Memory B cell (primary cell): ENCODE measurements around the gene PTGER1.
"Not testable (repeated sequence)": the region's sequence is repeated elsewhere in the genome, so short reads cannot be mapped to it uniquely, and the experiment has no call there.

ENCODE experiments used
- ATAC-seq: fragments of 150-1000 bp; cut with Tn5 transposase; 2 replicates; pipeline ENCODE4 v1.10.0; 2021; ENCODE audit warnings: low read depth, mild to moderate bottlenecking, moderate library complexity
- DNase-seq, 2 donors: peaks; one replicate each; pipeline ENCODE4 v3.0.0; 2022; ENCODE audit warnings: low spot score in 2 of 2
- H3K27ac Mint-ChIP-seq: one replicate; pipeline ENCODE4 v1.8.0; 2022; ENCODE audit warnings: mild to moderate bottlenecking, moderate library complexity, mixed read lengths
- H3K27me3 Mint-ChIP-seq: one replicate; pipeline ENCODE4 v1.8.0; 2022; ENCODE audit warnings: mixed read lengths
- H3K36me3 Mint-ChIP-seq: one replicate; pipeline ENCODE4 v1.8.0; 2022; ENCODE audit warnings: mild to moderate bottlenecking, mixed read lengths
- H3K4me1 Mint-ChIP-seq: one replicate; pipeline ENCODE4 v1.8.0; 2022; ENCODE audit warnings: mixed read lengths
- H3K4me3 Mint-ChIP-seq: one replicate; pipeline ENCODE4 v1.8.0; 2022; ENCODE audit warnings: mild to moderate bottlenecking, moderate library complexity, mixed read lengths
- H3K9me3 Mint-ChIP-seq: one replicate; pipeline ENCODE4 v1.8.0; 2022; ENCODE audit warnings: mixed read lengths

PTGER1 gene

GRCh38 chr19:14510311-14511228, 35.4 kb upstream of the PTGER1 start:
- H3K4me1 Mint-ChIP-seq = peaks cover 12% of the 10 kb centered on the region
- H3K27ac Mint-ChIP-seq = no peak overlapping the region
- ATAC-seq = no peak

GRCh38 chr19:14507704-14508542, 32.8 kb upstream of the PTGER1 start:
- Mint-ChIP-seq H3K9me3 (no peaks in the 10 kb centered on the region), H3K27me3 (peaks cover 11% of the 10 kb centered on the region), H3K36me3 (no peaks in the 10 kb centered on the region), H3K27ac (no peak overlapping the region), H3K4me3 (no peak overlapping the region), H3K4me1 (peaks cover 11% of the 10 kb centered on the region)
- DNase-seq (no peak), ATAC-seq (no peak)

More at GRCh38 chr19:14510311-14511228, 35.4 kb upstream of the PTGER1 start:
- no peak for DNase-seq
- H3K27me3 Mint-ChIP-seq = no peaks in the 10 kb centered on the region
- H3K9me3 Mint-ChIP-seq = no peaks in the 10 kb centered on the region
- no peak overlapping the region for H3K4me3 Mint-ChIP-seq
- peaks cover 8% of the 10 kb centered on the region for H3K36me3 Mint-ChIP-seq

GRCh38 chr19:14505488-14506239, 30.5 kb upstream of the PTGER1 start:
- DNase-seq = peak; percentile 52 to 55
- no peak overlapping the region for H3K4me3 Mint-ChIP-seq
- peaks cover 11% of the 10 kb centered on the region for H3K27me3 Mint-ChIP-seq
- H3K4me1 Mint-ChIP-seq = peaks cover 11% of the 10 kb centered on the region
- no peaks in the 10 kb centered on the region for H3K36me3 Mint-ChIP-seq
- ATAC-seq = peak; percentile 82
- H3K27ac Mint-ChIP-seq = no peak overlapping the region
- no peaks in the 10 kb centered on the region for H3K9me3 Mint-ChIP-seq

DNA sequence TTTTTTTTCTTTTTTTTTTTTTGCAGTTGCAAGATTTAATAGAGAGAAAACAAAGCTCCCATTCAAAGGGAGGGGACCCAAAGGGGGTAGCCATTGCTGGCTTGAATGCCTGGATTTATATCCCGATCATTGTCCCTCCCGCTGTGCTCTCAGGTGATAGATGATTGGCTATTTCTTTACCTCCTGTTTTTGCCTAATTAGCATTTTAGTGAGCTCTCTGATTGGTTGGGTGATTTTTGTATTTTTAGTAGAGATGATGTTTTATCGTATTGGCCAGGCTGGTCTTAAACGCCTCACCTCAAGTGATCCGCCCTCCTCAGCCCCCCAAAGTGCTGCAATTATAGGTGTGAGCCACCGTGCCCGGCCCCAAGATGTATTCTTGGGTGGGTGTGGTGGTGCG, 29.4 kb upstream of the PTGER1 start:
- H3K4me1 Mint-ChIP-seq = peaks cover 11% of the 10 kb centered on the region
- H3K27ac Mint-ChIP-seq, H3K4me3 Mint-ChIP-seq, ATAC-seq, H3K36me3 Mint-ChIP-seq, H3K9me3 Mint-ChIP-seq, DNase-seq: not testable (repeated sequence)
- peaks cover 11% of the 10 kb centered on the region for H3K27me3 Mint-ChIP-seq

DNA sequence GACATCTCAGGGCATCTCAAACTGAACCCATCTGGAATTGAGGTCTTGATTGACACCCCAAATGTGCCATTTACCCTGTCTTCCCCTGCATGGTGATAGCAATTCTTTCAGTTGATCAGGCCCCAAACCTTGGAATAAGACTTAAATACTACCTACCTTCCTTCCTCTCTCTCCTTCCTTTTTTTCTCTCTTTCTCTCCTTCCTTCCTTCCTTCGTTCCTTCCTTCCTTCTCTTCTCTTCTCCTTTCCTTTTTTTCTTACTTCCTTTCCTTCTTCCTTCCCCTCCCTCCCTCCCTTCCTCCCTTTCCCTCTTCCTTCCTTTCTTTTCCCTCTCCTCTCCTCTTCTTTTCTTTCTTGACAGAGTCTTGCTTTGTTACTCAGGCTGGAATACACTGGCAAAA, 28.1 kb upstream of the PTGER1 start:
- Mint-ChIP-seq H3K9me3 (no peaks in the 10 kb centered on the region), H3K4me3 (no peak overlapping the region), H3K27ac (no peak overlapping the region), H3K36me3 (no peaks in the 10 kb centered on the region), H3K4me1 (peaks cover 11% of the 10 kb centered on the region), H3K27me3 (peaks cover 11% of the 10 kb centered on the region)
- no peak for DNase-seq
- no peak for ATAC-seq

- H3K36me3 Mint-ChIP-seq = no peaks in the 10 kb centered on the region
- peaks cover 11% of the 10 kb centered on the region for H3K27me3 Mint-ChIP-seq
- H3K27ac Mint-ChIP-seq = no peak overlapping the region
- H3K4me1 Mint-ChIP-seq = peaks cover 11% of the 10 kb centered on the region
- DNase-seq (no peak), ATAC-seq (no peak)
- no peak overlapping the region for H3K4me3 Mint-ChIP-seq
- no peaks in the 10 kb centered on the region for H3K9me3 Mint-ChIP-seq
Measured at GRCh38 chr19:14502334-14503092, 27.4 kb upstream of the PTGER1 start.

- no peak overlapping the region for H3K27ac Mint-ChIP-seq
- peak overlapping the region; percentile 80 for H3K4me3 Mint-ChIP-seq
- no peaks in the 10 kb centered on the region for H3K27me3 Mint-ChIP-seq
- ATAC-seq (no peak), DNase-seq (no peak)
- peaks cover 12% of the 10 kb centered on the region for H3K4me1 Mint-ChIP-seq
- peaks cover 5% of the 10 kb centered on the region for H3K36me3 Mint-ChIP-seq
- H3K9me3 Mint-ChIP-seq = no peaks in the 10 kb centered on the region
Measured at GRCh38 chr19:14497228-14497921, 22.2 kb upstream of the PTGER1 start.

GRCh38 chr19:14496834-14497227, 21.7 kb upstream of the PTGER1 start:
- no peaks in the 10 kb centered on the region for H3K9me3 Mint-ChIP-seq
- no peak overlapping the region for H3K27ac Mint-ChIP-seq
- no peak for ATAC-seq
- no peaks in the 10 kb centered on the region for H3K27me3 Mint-ChIP-seq
- peaks cover 12% of the 10 kb centered on the region for H3K4me1 Mint-ChIP-seq
- H3K36me3 Mint-ChIP-seq = peaks cover 5% of the 10 kb centered on the region
- H3K4me3 Mint-ChIP-seq = peak overlapping the region; percentile 80
- DNase-seq = no peak

GRCh38 chr19:14496029-14496833, 21.1 kb upstream of the PTGER1 start, which contains the start of gene GIPC1:
TSS of gene GIPC1 (minus strand) at chr19:14496127. CDS start at chr19:14482976, 13,151 bp downstream.
- Mint-ChIP-seq H3K27me3 (no peaks in the 10 kb centered on the region), H3K9me3 (no peaks in the 10 kb centered on the region), H3K36me3 (peaks cover 8% of the 10 kb centered on the region), H3K4me3 (peak within 1 kb of the TSS; percentile 80), H3K4me1 (peaks cover 12% of the 10 kb centered on the region), H3K27ac (no peak within 1 kb of the TSS)
- ATAC-seq (peak; percentile 88), DNase-seq (peak; percentile 73 to 88)

- Mint-ChIP-seq H3K4me1 (peaks cover 12% of the 10 kb centered on the region), H3K4me3 (peak overlapping the region; percentile 80), H3K36me3 (peaks cover 8% of the 10 kb centered on the region), H3K27ac (no peak overlapping the region), H3K27me3 (no peaks in the 10 kb centered on the region), H3K9me3 (no peaks in the 10 kb centered on the region)
- DNase-seq (no peak), ATAC-seq (no peak)
Measured at GRCh38 chr19:14495672-14496028, 20.5 kb upstream of the PTGER1 start.

- Mint-ChIP-seq H3K4me3 (peak overlapping the region; percentile 78), H3K27ac (no peak overlapping the region), H3K9me3 (no peaks in the 10 kb centered on the region), H3K4me1 (peaks cover 12% of the 10 kb centered on the region), H3K27me3 (no peaks in the 10 kb centered on the region), H3K36me3 (peaks cover 8% of the 10 kb centered on the region)
- ATAC-seq = no peak
- no peak for DNase-seq
Measured at GRCh38 chr19:14494910-14495671, 19.9 kb upstream of the PTGER1 start.
